GM12873 (cell line): ENCODE results near the gene AK3.

Experiments used
- CTCF ChIP-seq: IDR thresholded peaks from 2 replicates; pipeline ENCODE4 v1.5.1; 2012; ENCODE audit warnings: low read depth, mild to moderate bottlenecking, moderate library complexity, low read length, control low read depth; ENCODE audit not compliant: insufficient read depth; ENCODE audit errors: missing control alignments

Gene AK3

GRCh38 chr9:4740638-4741364, at the start of gene AK3:
AK3 (minus strand) TSS chr9:4741202; CDS start chr9:4741087, 115 bp downstream.
- TF ChIP-seq CTCF = peak; percentile 38

- no peak for TF ChIP-seq CTCF
Measured at GRCh38 chr9:4788703-4789102, 47.7 kb upstream of the AK3 start.

GRCh38 chr9:4787876-4788275, 46.9 kb upstream of the AK3 start:
- TF ChIP-seq CTCF = no peak

GRCh38 chr9:4786599-4786998, 45.6 kb upstream of the AK3 start:
- no peak for TF ChIP-seq CTCF

GRCh38 chr9:4784403-4784802, 43.4 kb upstream of the AK3 start:
- no peak for TF ChIP-seq CTCF

GRCh38 chr9:4781408-4781807, 40.4 kb upstream of the AK3 start:
- TF ChIP-seq CTCF = no peak

- TF ChIP-seq CTCF = no peak
Measured at GRCh38 chr9:4780651-4781050, 39.6 kb upstream of the AK3 start.
